Lower leg skin (tissue), 3 donors: Measurements from ENCODE around the gene TNF.

ENCODE experiments used
- CTCF ChIP-seq, 3 donors: fragments of 450-650 bp; IDR thresholded peaks; one replicate each; pipeline ENCODE4 v1.5.1; 2016; ENCODE audit warnings: antibody characterized with exemption in 3 of 3, mild to moderate bottlenecking in 3 of 3, moderate library complexity in 2 of 3
- POLR2A ChIP-seq, 2 donors: fragments of 450-650 bp; IDR thresholded peaks; one replicate each; pipeline ENCODE4 v1.6.1; 2016 to 2017; ENCODE audit warnings: antibody characterized with exemption in 2 of 2, mild to moderate bottlenecking in 1 of 2, moderate library complexity in 1 of 2

DNA sequence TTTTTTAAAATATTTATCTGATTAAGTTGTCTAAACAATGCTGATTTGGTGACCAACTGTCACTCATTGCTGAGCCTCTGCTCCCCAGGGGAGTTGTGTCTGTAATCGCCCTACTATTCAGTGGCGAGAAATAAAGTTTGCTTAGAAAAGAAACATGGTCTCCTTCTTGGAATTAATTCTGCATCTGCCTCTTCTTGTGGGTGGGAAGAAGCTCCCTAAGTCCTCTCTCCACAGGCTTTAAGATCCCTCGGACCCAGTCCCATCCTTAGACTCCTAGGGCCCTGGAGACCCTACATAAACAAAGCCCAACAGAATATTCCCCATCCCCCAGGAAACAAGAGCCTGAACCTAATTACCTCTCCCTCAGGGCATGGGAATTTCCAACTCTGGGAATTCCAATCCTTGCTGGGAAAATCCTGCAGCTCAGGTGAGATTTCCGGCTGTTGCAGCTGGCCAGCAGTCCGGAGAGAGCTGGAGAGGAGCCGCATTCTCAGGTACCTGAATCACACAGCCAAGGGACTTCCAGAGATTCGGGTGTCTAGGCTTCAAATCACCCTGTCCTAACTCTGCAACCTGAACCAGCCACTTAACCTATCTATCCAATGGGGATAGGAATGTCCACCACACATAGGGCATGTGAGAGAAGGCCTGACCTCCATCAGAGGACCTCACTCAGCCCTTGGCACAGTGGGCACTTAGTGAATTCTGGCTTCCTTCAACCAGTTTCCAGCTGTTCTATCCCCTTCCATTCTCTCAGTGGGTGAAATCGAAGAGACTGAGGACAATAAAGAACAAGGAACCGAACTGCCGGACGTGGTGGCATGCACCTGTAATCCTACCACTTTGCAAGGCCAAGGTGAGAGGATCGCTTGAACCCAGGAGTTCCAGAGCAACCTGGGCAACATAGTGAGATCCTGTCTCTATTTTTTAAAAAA, 3.1 kb downstream of the TNF start:
- TF ChIP-seq CTCF (IDR thresholded peaks at IDR 0.05) (no peak), POLR2A (IDR thresholded peaks at IDR 0.05) (no peak)
